GM10248 (cell line): ENCODE measurements around the gene SLC44A5.

Experiments used
- CTCF ChIA-PET: fragments of 300-600 bp; sonication (Branson Sonifier 250); formaldehyde crosslinking; extraction: SDS; loops from one replicate; lab custom pipeline; 2021; ENCODE audit warnings: antibody characterized with exemption; lab: Yijun Ruan, JAX
- POLR2A ChIA-PET: fragments of 350-650 bp; sonication (Branson Sonifier 250); formaldehyde crosslinking; extraction: SDS; loops from one replicate; lab custom pipeline; 2020; ENCODE audit warnings: antibody characterized with exemption; lab: Yijun Ruan, JAX
- DNase-seq: peaks from one replicate; pipeline ENCODE4 v3.0.0; 2012; ENCODE audit errors: extremely low spot score
- TF ChIP-seq, protein P1 (sequence below): IDR thresholded peaks from 2 replicates; pipeline ENCODE4 v1.5.1; 2012; ENCODE audit warnings: mild to moderate bottlenecking, low read depth; ENCODE audit errors: extremely low read depth, missing control alignments, control extremely low read depth

SLC44A5 gene

DNA sequence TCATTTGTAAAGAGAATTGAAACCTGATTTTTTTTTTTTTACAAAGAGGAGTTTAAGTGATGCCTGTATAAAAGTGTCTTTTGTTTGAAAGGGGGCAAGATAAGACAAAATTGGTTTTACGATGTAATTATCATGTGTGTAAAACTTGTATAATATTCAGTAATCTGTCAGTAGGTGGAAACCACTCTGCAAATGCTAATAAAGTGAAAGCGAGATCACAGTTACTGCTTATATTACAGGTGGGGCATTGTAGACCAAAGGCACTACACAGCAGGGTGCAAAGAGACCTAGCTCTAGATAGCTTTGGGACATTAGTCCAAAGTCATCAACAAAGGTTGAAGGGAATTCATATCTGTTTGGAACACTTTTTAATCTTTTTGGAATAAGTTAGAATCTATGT is 302.5 kb downstream of the SLC44A5 start:
- no peak for DNase-seq
- ChIA-PET CTCF (interaction anchor here (0.6 to 2.0 kb wide), 3 partner anchors 9 to 26 kb away, joined by 3 to 7 read pairs (median 3); no protein-coding TSS in a partner anchor), POLR2A (no interaction called here)
- TF ChIP-seq, protein P1, sequence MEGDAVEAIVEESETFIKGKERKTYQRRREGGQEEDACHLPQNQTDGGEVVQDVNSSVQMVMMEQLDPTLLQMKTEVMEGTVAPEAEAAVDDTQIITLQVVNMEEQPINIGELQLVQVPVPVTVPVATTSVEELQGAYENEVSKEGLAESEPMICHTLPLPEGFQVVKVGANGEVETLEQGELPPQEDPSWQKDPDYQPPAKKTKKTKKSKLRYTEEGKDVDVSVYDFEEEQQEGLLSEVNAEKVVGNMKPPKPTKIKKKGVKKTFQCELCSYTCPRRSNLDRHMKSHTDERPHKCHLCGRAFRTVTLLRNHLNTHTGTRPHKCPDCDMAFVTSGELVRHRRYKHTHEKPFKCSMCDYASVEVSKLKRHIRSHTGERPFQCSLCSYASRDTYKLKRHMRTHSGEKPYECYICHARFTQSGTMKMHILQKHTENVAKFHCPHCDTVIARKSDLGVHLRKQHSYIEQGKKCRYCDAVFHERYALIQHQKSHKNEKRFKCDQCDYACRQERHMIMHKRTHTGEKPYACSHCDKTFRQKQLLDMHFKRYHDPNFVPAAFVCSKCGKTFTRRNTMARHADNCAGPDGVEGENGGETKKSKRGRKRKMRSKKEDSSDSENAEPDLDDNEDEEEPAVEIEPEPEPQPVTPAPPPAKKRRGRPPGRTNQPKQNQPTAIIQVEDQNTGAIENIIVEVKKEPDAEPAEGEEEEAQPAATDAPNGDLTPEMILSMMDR = no peak

DNA sequence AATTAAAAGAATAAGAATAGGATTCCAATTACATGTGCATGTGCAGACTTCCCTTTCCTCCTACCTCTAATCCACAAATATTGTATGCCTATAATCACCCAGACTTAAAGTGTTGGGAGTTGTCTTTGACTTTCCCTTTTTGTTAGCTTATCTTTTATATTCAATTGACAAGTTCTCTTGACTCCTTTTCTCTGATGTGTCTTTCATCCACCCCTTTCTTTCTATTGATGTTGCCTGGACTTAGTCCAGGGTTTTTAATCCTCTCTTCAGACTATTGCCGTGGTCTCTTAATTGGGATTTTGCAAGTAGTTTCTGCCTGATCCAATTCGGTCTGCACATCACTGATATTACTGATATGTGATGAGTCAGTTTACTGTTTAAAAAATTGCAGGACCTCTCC is 305.9 kb downstream of the SLC44A5 start:
- TF ChIP-seq, protein P1 = no peak
- CTCF ChIA-PET = interaction anchor here (1.6 kb wide), 2 partner anchors 9 to 39 kb away, joined by 4 to 5 read pairs; no protein-coding TSS in a partner anchor
- POLR2A ChIA-PET = no interaction called here
- DNase-seq = no peak

DNA sequence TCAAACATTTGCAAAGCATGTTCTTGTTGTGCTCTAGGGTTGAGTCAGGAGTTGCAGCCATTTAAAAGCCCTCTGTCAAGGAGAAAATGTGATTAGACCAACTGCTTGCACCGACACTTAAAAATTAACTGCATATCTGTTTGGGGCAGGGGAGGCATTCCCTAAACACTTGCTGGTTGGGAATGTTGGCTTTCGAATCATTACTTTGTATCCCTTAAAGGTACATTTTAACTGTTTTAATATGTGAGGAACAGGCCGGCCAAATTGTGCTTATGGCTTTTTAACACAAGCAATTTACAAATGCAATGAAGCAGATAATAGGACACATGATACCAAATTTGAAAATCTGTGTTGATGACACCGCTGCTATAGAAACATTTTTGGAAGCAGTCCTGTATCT is 317.6 kb downstream of the SLC44A5 start:
- TF ChIP-seq, protein P1 = no peak

DNA sequence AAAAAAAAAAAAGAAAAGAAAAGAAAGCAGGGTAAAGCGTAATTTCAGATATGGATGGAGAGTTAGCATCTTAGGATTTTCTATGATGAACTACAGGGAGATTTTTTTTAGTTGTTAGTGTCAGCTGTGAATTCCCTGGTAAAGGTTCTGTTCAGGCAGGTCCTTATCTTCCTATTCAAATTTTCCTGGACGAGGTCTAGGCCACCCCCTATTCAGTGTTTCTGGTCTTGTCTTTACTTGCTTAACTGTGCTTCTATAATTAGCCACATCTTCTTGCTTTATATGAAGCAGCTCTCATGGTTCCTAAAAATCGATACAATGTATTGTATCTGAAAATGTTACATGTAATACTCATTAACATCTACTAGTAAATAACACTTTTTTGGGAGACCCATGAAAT is 318.9 kb downstream of the SLC44A5 start:
- no peak for DNase-seq
- TF ChIP-seq, protein P1 = no peak
- POLR2A ChIA-PET = no interaction called here
- CTCF ChIA-PET = no interaction called here

More for the DNA sequence above, 317.6 kb downstream of the SLC44A5 start:
- DNase-seq = no peak
- POLR2A ChIA-PET = no interaction called here
- CTCF ChIA-PET = no interaction called here

DNA sequence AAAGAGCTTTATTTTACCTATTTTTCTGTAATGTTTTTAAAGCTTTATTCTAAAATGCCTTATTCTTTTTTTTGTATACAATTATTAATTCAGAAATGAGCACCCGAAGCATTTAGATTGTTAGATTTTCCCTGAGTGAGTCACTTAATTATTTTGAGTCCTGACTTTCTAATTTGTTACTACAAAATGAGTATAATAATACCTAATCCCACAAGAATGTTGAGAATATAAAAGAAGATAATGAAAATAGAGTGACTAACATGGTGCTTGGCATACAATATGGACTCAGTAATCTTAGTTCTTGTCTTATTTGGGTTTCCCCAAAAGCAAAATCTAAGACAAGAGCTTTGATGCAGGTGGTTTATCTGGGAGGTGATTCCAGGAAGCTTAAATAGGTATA is 334.5 kb downstream of the SLC44A5 start:
- TF ChIP-seq, protein P1 = no peak
- ChIA-PET POLR2A (no interaction called here), CTCF (interaction anchor here (1.0 to 5.1 kb wide), 3 partner anchors 10 to 43 kb away, joined by 3 to 42 read pairs (median 4); no protein-coding TSS in a partner anchor)
- DNase-seq = no peak

DNA sequence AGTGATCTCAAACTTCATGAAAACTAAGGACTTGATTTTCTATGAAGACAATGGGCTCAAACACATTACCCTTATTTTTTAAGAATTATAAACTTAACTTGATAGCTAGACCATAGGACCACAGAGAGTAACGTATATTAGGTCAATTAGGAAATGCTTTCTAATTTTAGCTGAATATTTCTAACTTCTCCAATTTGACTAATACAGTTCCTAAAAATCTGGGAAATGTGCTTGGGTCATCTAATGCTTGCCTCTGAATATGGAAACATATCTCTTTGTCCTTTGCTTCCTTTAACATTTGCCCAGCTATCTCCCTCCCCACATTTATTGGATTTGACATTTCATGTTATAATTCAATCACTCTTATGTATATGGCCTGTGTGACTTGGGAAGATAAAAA is 335.3 kb downstream of the SLC44A5 start:
- no peak for DNase-seq
- CTCF ChIA-PET = interaction anchor here (5.1 kb wide), 1 partner anchor 9 kb away, joined by 42 read pairs; no protein-coding TSS in a partner anchor
- POLR2A ChIA-PET = no interaction called here
- TF ChIP-seq, protein P1 = no peak
